Ovary (tissue), 3 donors: ENCODE measurements around the gene CSMD2.

Experiments used
- POLR2A ChIP-seq: fragments of 450-650 bp; IDR thresholded peaks from one replicate; pipeline ENCODE4 v1.6.1; 2017; ENCODE audit warnings: antibody characterized with exemption, mild to moderate bottlenecking, moderate library complexity
- TF ChIP-seq, protein P1 (sequence below), 3 donors: fragments of 450-650 bp in 2 of 3; fragments of 200-600 bp in 1 of 3; IDR thresholded peaks; one replicate each; pipeline versions ENCODE4 v1.5.1 to v1.8.0; 2016 to 2022; ENCODE audit warnings: antibody characterized with exemption in 3 of 3, mild to moderate bottlenecking in 1 of 3
- donor health status: DM: no; HTN: no; CAD: no.

DNA sequence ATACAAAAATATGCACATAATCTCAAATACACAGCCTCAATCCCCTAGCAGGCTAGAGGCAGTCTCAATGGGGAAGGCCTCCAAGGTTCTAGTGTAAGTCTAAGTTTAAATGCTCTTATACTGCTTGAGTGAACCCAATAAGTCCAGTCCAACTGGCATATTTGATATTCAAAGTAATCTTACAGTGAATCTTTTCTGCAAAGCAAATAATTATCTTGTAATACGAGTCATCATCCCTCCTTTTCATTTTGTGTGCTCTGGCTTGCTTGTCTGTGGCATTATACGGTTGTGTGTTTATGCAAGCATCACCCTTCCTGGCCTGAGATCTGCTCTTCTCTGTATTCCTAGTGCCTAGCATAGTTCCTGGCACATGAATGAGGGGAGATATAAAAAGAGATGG, 468.1 kb downstream of the CSMD2 start:
- TF ChIP-seq, protein P1, sequence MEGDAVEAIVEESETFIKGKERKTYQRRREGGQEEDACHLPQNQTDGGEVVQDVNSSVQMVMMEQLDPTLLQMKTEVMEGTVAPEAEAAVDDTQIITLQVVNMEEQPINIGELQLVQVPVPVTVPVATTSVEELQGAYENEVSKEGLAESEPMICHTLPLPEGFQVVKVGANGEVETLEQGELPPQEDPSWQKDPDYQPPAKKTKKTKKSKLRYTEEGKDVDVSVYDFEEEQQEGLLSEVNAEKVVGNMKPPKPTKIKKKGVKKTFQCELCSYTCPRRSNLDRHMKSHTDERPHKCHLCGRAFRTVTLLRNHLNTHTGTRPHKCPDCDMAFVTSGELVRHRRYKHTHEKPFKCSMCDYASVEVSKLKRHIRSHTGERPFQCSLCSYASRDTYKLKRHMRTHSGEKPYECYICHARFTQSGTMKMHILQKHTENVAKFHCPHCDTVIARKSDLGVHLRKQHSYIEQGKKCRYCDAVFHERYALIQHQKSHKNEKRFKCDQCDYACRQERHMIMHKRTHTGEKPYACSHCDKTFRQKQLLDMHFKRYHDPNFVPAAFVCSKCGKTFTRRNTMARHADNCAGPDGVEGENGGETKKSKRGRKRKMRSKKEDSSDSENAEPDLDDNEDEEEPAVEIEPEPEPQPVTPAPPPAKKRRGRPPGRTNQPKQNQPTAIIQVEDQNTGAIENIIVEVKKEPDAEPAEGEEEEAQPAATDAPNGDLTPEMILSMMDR (IDR thresholded peaks at IDR 0.05) = no peak
- no peak for TF ChIP-seq POLR2A
